HG02884 (cell line): Measurements from ENCODE around the gene CCZ1B.
"Not testable (repeated sequence)": the region's sequence is repeated elsewhere in the genome, so short reads cannot be mapped to it uniquely, and the experiment has no call there.

Experiments used
- ATAC-seq: cut with Tn5 transposase; IDR thresholded peaks from one replicate; pipeline ENCODE4 v1.9.1; 2021; ENCODE audit warnings: mild to moderate bottlenecking, moderate library complexity; ENCODE audit not compliant: unreplicated experiment

CCZ1B gene

DNA sequence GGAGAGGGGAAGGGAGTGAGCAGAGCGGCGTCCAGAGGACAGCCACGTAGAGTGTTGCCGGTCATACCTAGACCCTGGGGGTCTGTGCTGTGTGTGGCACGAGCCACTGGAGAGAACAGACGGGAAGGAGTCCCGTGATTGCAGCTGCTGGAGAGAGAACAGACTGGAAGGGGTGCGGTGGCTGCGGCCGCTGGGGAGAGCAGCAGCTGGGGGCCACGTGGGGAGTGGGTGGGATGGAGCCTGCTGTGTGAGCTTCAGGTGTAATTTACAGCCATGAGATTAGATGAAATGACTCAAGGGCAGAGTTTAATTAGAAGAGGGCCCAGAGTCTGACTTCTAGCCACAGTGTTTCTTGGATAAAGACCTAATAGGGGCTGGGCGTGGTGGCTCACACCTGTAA, 76.7 kb downstream of the CCZ1B start:
- not testable (repeated sequence) for ATAC-seq
